A673 (cell line): ENCODE data around the gene TRIM15. TPM values are rescaled to one million over a fixed set of nuclear protein-coding genes. Genes with fewer than 3 reads are reported as not detected.
A peak's percentile ranks its signal among the peaks of the same experiment; 100 is the strongest.
"Not testable (repeated sequence)": the region's sequence is repeated elsewhere in the genome, so short reads cannot be mapped to it uniquely, and the experiment has no call there.

Experiments used
- Bru-seq: library from RNA; stranded (reverse); fragments of 400-500 nt; gene quantifications from one replicate; lab custom pipeline; 2021; lab: Mats Ljungman, UMichigan
- BruChase-seq, 2 experiments: library from RNA; stranded (reverse); fragments of 400-500 nt; gene quantifications; one replicate each; lab custom pipeline; 2021; lab: Mats Ljungman, UMichigan
- BruUV-seq: library from RNA; stranded (reverse); fragments of 400-500 nt; replicated peaks from 2 replicates; lab custom pipeline; 2021; lab: Mats Ljungman, UMichigan
- CTCF ChIA-PET: fragments of 300-600 bp; sonication (Branson Sonifier 250); formaldehyde crosslinking; loops from one replicate; lab custom pipeline; 2022; ENCODE audit warnings: antibody characterized with exemption; lab: Charles Lee
- POLR2A ChIA-PET: fragments of 300-600 bp; sonication (Branson Sonifier 250); formaldehyde crosslinking; loops from one replicate; lab custom pipeline; 2022; ENCODE audit warnings: antibody characterized with exemption; ENCODE audit not compliant: low non-redundant PET; lab: Charles Lee
- DNase-seq: peaks from one replicate; pipeline ENCODE4 v3.0.0-alpha.2; 2015; ENCODE audit warnings: low spot score
- H3K27ac ChIP-seq: fragments of 200-600 bp; sonication (generic); 2 replicates; pipeline ENCODE4 v1.5.1; 2016; ENCODE audit warnings: mixed run types, low read depth, mild to moderate bottlenecking, mixed read lengths, antibody characterized with exemption, low read length; ENCODE audit not compliant: poor library complexity, severe bottlenecking
- H3K27me3 ChIP-seq: fragments of 200-600 bp; sonication (generic); replicated peaks from 2 replicates; pipeline ENCODE4 v1.6.1; 2017; ENCODE audit warnings: mixed run types, low read depth, mild to moderate bottlenecking, mixed read lengths, antibody characterized with exemption, low read length; ENCODE audit not compliant: insufficient read depth, poor library complexity
- H3K36me3 ChIP-seq: fragments of 200-600 bp; sonication (generic); 2 replicates; pipeline ENCODE4 v1.6.1; 2016; ENCODE audit warnings: mixed run types, mild to moderate bottlenecking, mixed read lengths, antibody characterized with exemption, low read length; ENCODE audit not compliant: insufficient read depth, poor library complexity, severe bottlenecking
- H3K4me1 ChIP-seq: fragments of 200-600 bp; sonication (generic); 2 replicates; pipeline ENCODE4 v1.6.1; 2017; ENCODE audit warnings: mixed run types, mild to moderate bottlenecking, mixed read lengths, antibody characterized with exemption, low read length; ENCODE audit not compliant: insufficient read depth, poor library complexity, severe bottlenecking
- H3K4me3 ChIP-seq: fragments of 200-600 bp; sonication (generic); 2 replicates; pipeline ENCODE4 v1.5.1; 2016; ENCODE audit warnings: low read depth, mixed run types, mild to moderate bottlenecking, mixed read lengths, low read length; ENCODE audit not compliant: poor library complexity, severe bottlenecking
- H3K9me3 ChIP-seq: fragments of 200-600 bp; sonication (generic); 2 replicates; pipeline ENCODE4 v1.6.1; 2016; ENCODE audit warnings: mixed run types, low read depth, mild to moderate bottlenecking, mixed read lengths, antibody characterized with exemption, low read length; ENCODE audit not compliant: poor library complexity, severe bottlenecking
- EZH2 ChIP-seq: fragments of 200-600 bp; sonication (generic); IDR thresholded peaks from 2 replicates; pipeline ENCODE4 v1.6.1; 2017; ENCODE audit warnings: borderline replicate concordance, low read depth, mild to moderate bottlenecking, mixed read lengths, antibody characterized with exemption, low read length; ENCODE audit not compliant: poor library complexity, severe bottlenecking
- intact Hi-C: fragments of 100-400 bp; cut with micrococcal nuclease; formaldehyde crosslinking; loops from one replicate; pipeline ENCODE4 v1.10.0; 2022; ENCODE audit not compliant: unreplicated experiment
- long read RNA-seq: library from polyadenylated mRNA; stranded (forward); transcript quantifications from one replicate; pipeline ENCODE4 v2.0.0, GENCODE V29; 2022
- total RNA-seq: library from RNA; stranded (reverse); gene quantifications from 2 replicates; pipeline ENCODE4 v1.2.3, GENCODE V29; 2021
- TF ChIP-seq, protein P1 (sequence below): fragments of 300-800, 200-600 bp; sonication (generic); conservative IDR thresholded peaks from 2 replicates; pipeline ENCODE4 v1.5.1; 2017; ENCODE audit warnings: low read depth, mild to moderate bottlenecking, antibody characterized with exemption, low read length, moderate library complexity, mixed read lengths

The TRIM15 gene
- total RNA-seq (not detected in 2 replicates), Bru-seq, nascent RNA (not detected), BruChase-seq, experiment 1, labeled RNA remaining after a 2-hour chase (not detected), BruChase-seq, experiment 2, labeled RNA remaining after a 6-hour chase (not detected)
- long read RNA-seq, result 0 reads

DNA sequence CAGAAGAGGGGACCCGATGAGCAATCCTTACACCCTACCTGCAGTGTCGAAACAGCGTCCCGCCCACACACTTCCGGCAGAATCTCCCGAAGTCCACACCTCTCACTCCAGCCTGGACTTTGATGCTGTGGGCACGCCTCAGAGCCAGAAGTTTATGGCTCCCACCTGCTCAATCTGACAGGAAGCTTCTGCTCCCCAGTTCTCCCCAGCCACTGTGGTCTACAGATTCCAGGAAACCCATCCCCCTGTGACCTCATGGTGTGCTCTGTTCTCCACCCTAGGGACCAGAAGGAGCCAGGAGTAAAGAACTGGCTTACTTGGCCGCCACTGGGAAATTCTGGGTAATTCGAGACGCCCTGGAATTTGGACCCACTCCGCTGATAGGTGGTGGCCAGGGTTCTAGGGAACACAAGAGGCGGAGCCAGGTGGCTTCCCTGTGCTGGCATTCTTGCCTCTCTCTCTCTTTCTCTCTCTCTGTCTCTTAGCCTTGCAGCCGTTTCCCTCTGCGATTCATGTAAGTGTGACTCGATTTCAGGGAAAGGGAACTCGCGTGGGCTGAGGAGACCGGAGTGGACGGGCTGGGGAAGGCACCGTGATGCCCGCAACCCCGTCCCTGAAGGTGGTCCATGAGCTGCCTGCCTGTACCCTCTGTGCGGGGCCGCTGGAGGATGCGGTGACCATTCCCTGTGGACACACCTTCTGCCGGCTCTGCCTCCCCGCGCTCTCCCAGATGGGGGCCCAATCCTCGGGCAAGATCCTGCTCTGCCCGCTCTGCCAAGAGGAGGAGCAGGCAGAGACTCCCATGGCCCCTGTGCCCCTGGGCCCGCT is at the start of gene TRIM15:
Gene TRIM15 (plus strand): TSS at position 457 of the 828 bp plus-strand sequence. CDS start 139 bp downstream, at position 596.
- no TSS peak for BruUV-seq
- H3K27me3 ChIP-seq, result peaks cover 8% of the 10 kb centered on the region
- no peak for TF ChIP-seq EZH2
- TF ChIP-seq, protein P1, sequence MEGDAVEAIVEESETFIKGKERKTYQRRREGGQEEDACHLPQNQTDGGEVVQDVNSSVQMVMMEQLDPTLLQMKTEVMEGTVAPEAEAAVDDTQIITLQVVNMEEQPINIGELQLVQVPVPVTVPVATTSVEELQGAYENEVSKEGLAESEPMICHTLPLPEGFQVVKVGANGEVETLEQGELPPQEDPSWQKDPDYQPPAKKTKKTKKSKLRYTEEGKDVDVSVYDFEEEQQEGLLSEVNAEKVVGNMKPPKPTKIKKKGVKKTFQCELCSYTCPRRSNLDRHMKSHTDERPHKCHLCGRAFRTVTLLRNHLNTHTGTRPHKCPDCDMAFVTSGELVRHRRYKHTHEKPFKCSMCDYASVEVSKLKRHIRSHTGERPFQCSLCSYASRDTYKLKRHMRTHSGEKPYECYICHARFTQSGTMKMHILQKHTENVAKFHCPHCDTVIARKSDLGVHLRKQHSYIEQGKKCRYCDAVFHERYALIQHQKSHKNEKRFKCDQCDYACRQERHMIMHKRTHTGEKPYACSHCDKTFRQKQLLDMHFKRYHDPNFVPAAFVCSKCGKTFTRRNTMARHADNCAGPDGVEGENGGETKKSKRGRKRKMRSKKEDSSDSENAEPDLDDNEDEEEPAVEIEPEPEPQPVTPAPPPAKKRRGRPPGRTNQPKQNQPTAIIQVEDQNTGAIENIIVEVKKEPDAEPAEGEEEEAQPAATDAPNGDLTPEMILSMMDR, result no peak
- ChIA-PET POLR2A (no interaction called here), CTCF (no interaction called here)
- intact Hi-C loops, result no loop called here
- no peak within 1 kb of the TSS for H3K4me3 ChIP-seq
- DNase-seq, result no peak
- no peaks in the 10 kb centered on the region for H3K9me3 ChIP-seq
- no peaks in the 10 kb centered on the region for H3K4me1 ChIP-seq
- H3K27ac ChIP-seq, result no peak within 1 kb of the TSS
- H3K36me3 ChIP-seq, result no peaks in the 10 kb centered on the region

DNA sequence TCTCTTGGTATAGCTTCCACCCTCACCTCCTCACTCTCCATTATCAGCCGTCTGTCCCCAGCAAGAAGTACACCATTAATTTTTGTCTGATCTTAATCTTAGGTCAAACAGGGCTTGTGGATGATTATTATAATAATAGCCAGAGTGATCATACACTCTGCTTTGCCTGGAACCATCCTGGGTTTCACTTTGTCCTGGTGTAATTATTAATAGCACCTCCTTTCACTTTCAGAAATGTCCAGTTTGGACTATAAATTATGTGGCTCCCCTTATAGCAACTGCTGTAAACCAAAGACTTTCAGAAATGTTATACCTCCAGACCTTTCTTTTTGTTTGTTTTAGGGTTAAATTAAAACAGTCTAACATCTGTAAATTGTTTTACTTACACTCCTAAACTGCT is 49.5 kb upstream of the TRIM15 start:
- TF ChIP-seq, protein P1, result no peak
- no peak for TF ChIP-seq EZH2
- ChIA-PET CTCF (no interaction called here), POLR2A (no interaction called here)
- Histone ChIP-seq H3K27me3 (peaks cover 47% of the 10 kb centered on the region), H3K27ac (no peak overlapping the region), H3K36me3 (no peaks in the 10 kb centered on the region), H3K4me3 (no peak overlapping the region), H3K4me1 (no peaks in the 10 kb centered on the region), H3K9me3 (no peaks in the 10 kb centered on the region)
- DNase-seq, result no peak
- intact Hi-C loops, result no loop called here
- no TSS peak for BruUV-seq

DNA sequence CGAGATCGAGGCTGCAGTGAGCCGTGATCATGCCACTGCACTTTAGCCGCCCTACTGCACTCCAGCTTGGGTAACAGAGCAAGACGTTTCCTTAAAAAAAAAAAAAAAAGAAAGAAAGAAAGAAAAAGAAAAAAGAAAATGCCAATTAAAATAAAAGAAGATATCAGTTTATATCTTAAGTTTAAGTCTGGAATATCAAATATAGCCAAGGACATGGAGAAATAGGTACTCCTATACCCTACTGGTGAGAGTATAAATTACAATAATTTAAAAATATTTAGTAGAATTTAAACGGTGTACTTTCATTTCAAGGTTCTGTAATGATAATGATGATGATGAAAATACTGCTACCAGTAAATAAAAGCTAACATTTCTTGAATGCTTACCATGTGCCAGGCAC is 46.6 kb upstream of the TRIM15 start:
- Histone ChIP-seq H3K27me3 (peaks cover 29% of the 10 kb centered on the region), H3K9me3 (no peaks in the 10 kb centered on the region), H3K4me3 (no peak overlapping the region), H3K4me1 (no peaks in the 10 kb centered on the region), H3K36me3 (no peaks in the 10 kb centered on the region), H3K27ac (no peak overlapping the region)
- CTCF ChIA-PET, result no interaction called here
- intact Hi-C loops, result no loop called here
- no peak for TF ChIP-seq EZH2
- TF ChIP-seq, protein P1, result peak; percentile 40
- POLR2A ChIA-PET, result no interaction called here
- no peak for DNase-seq
- BruUV-seq, result no TSS peak

DNA sequence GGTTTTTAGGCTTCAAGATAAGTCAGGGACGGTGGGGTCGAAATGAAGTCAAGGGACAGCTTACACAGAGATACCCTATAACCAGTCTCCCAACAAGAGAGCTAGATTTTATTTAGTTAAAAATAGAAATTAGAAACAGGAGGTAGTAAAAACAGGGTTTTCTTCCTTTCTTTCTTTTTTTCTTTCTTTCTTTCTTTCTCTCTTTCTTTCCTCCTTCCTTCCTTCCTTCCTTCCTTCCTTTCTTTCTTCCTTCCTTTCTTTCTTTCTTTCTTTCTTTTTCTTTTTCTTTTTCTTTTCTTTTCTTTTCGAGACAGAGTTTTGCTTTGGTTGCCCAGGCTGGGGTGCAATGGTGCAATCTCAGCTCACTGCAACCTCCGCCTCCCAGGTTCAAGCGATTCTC is 44.7 kb upstream of the TRIM15 start:
- H3K27me3 ChIP-seq, H3K27ac ChIP-seq, intact Hi-C loops, H3K4me3 ChIP-seq, H3K4me1 ChIP-seq, H3K9me3 ChIP-seq, POLR2A ChIA-PET, DNase-seq, BruUV-seq, H3K36me3 ChIP-seq: not testable (repeated sequence)
- CTCF ChIA-PET, result interaction anchor here (1.2 kb wide), 1 partner anchor 15 kb away, joined by 8 read pairs; no protein-coding TSS in a partner anchor
